HepG2 (cell line): Measurements from ENCODE around the gene TRIM31. TPM values are rescaled to one million over a fixed set of nuclear protein-coding genes. Genes with fewer than 3 reads are reported as not detected.

Experiments
- ATAC-seq: fragments of 200-7000 bp; cut with Tn5 transposase; 3 replicates; pipeline ENCODE4 v1.9.1; 2020; ENCODE audit warnings: mild to moderate bottlenecking, moderate library complexity
- BruUV-seq: library from RNA; stranded (reverse); fragments of 400-500 nt; replicated peaks from 2 replicates; lab custom pipeline; 2021; lab: Mats Ljungman, UMichigan
- CTCF ChIA-PET: fragments of 300-600 bp; formaldehyde crosslinking; extraction: SDS; loops from one replicate; lab custom pipeline; 2021; ENCODE audit warnings: low total read pairs, inconsistent platforms, low intra/inter-chr PET ratio; lab: Yijun Ruan, JAX
- POLR2A ChIA-PET: fragments of 350-600 bp; sonication (Branson Sonifier 250); formaldehyde crosslinking; loops from one replicate; lab custom pipeline; 2020; ENCODE audit warnings: antibody characterized with exemption, inconsistent platforms; lab: Yijun Ruan, JAX
- DNase-seq: peaks from one replicate; pipeline ENCODE4 v3.0.0-alpha.2; 2015; ENCODE audit warnings: low spot score
- FAIRE-seq: peaks from 3 replicates; lab custom pipeline; 2011; peaks lifted over from hg19 to GRCh38; lab: Jason Lieb, UNC
- H2AFZ ChIP-seq: one replicate; pipeline ENCODE4 v1.6.1; 2011; ENCODE audit warnings: low read length, inconsistent platforms
- H3K27ac ChIP-seq: fragments of 300-600 bp; 3 replicates; pipeline ENCODE4 v1.8.0; 2011; ENCODE audit warnings: mixed run types, mild to moderate bottlenecking, mixed read lengths, low read length, inconsistent platforms; ENCODE audit not compliant: insufficient read depth; ENCODE audit errors: extremely low read length
- H3K27me3 ChIP-seq, 2 experiments: fragments of 200-600 bp in 1 of 2; 2 replicates in 1 of 2; 3 replicates in 1 of 2; pipeline versions ENCODE4 v1.6.0 to v1.8.0; 2011; ENCODE audit warnings: low read length in 2 of 2, mild to moderate bottlenecking in 2 of 2, moderate library complexity in 2 of 2, inconsistent platforms in 1 of 2; ENCODE audit not compliant: insufficient read depth in 2 of 2, control insufficient read depth in 1 of 2
- H3K36me3 ChIP-seq, 2 experiments: fragments of 200-600 bp in 1 of 2; replicated peaks in 1 of 2; 2 replicates in 1 of 2; 3 replicates in 1 of 2; pipeline versions ENCODE4 v1.5.1 to v1.8.0; 2011; ENCODE audit warnings: low read length in 2 of 2, inconsistent platforms in 1 of 2; ENCODE audit not compliant: insufficient read depth in 2 of 2, control insufficient read depth in 1 of 2
- H3K4me1 ChIP-seq: 2 replicates; pipeline ENCODE4 v1.5.1; 2012; ENCODE audit warnings: low read length, inconsistent platforms; ENCODE audit not compliant: insufficient read depth
- H3K4me2 ChIP-seq: 2 replicates; pipeline ENCODE4 v1.6.0; 2011; ENCODE audit warnings: low read depth, low read length, inconsistent platforms
- H3K4me3 ChIP-seq, 3 experiments: fragments of 200-600 bp in 1 of 3; sonication (generic), shearing (Covaris generic) in 1 of 3; replicated peaks in 1 of 3; 2 replicates each; pipeline ENCODE4 v1.5.1; 2011 to 2016; ENCODE audit warnings: low read length in 3 of 3, inconsistent platforms in 2 of 3, low read depth in 2 of 3, mild to moderate bottlenecking in 2 of 3, control low read depth in 1 of 3, mixed read lengths in 1 of 3; ENCODE audit not compliant: insufficient read depth in 1 of 3
- H3K79me2 ChIP-seq: one replicate; pipeline ENCODE4 v1.6.1; 2011; ENCODE audit warnings: low read length, inconsistent platforms; ENCODE audit not compliant: insufficient read depth
- H3K9ac ChIP-seq: 2 replicates; pipeline ENCODE4 v1.6.0; 2011; ENCODE audit warnings: mild to moderate bottlenecking, low read depth, low read length, inconsistent platforms; ENCODE audit not compliant: insufficient read depth
- H3K9me3 ChIP-seq: 2 replicates; pipeline ENCODE4 v1.5.1; 2012; ENCODE audit warnings: mild to moderate bottlenecking, low read length
- H4K20me1 ChIP-seq: 2 replicates; pipeline ENCODE4 v1.6.0; 2011; ENCODE audit warnings: inconsistent platforms, mild to moderate bottlenecking, low read length, moderate library complexity; ENCODE audit not compliant: insufficient read depth
- CBFB ChIP-seq: sonication (generic); formaldehyde crosslinking; IDR thresholded peaks from 2 replicates; pipeline ENCODE4 v1.4.0; 2020; ENCODE audit warnings: missing genetic modification reagents
- GPN1 ChIP-seq: sonication (generic); formaldehyde crosslinking; IDR thresholded peaks from 2 replicates; pipeline ENCODE4 v1.5.1; 2020; ENCODE audit warnings: missing genetic modification reagents, borderline replicate concordance
- HNRNPK ChIP-seq: fragments of 200-400 bp; formaldehyde crosslinking; IDR thresholded peaks from 2 replicates; pipeline ENCODE4 v1.6.1; 2018; ENCODE audit warnings: low read length, low read depth, moderate library complexity, mild to moderate bottlenecking; ENCODE audit not compliant: poor library complexity, severe bottlenecking
- HNRNPL ChIP-seq: fragments of 200-400 bp; formaldehyde crosslinking; IDR thresholded peaks from 2 replicates; pipeline ENCODE4 v1.6.1; 2017; ENCODE audit warnings: mild to moderate bottlenecking, low read depth, low read length
- HNRNPLL ChIP-seq: fragments of 200-400 bp; formaldehyde crosslinking; IDR thresholded peaks from 2 replicates; pipeline ENCODE4 v1.6.1; 2017; ENCODE audit warnings: mild to moderate bottlenecking, low read depth, low read length; ENCODE audit not compliant: poor library complexity, severe bottlenecking
- IRX3 ChIP-seq: sonication (generic); formaldehyde crosslinking; IDR thresholded peaks from 2 replicates; pipeline ENCODE4 v1.8.1; 2023; ENCODE audit warnings: mild to moderate bottlenecking, low read depth, missing genetic modification reagents, borderline replicate concordance
- PHF21A ChIP-seq: sonication (generic); formaldehyde crosslinking; IDR thresholded peaks from 2 replicates; pipeline ENCODE4 v1.5.0; 2020; ENCODE audit warnings: mild to moderate bottlenecking, missing genetic modification reagents
- TEAD3 ChIP-seq: optimal IDR thresholded peaks from 2 replicates; pipeline ENCODE3; 2016; ENCODE audit warnings: borderline replicate concordance
- ZNF17 ChIP-seq: sonication (generic); formaldehyde crosslinking; IDR thresholded peaks from 2 replicates; pipeline ENCODE4 v1.5.0; 2020; ENCODE audit warnings: mild to moderate bottlenecking, missing genetic modification reagents
- ZNF30 ChIP-seq: sonication (generic); formaldehyde crosslinking; IDR thresholded peaks from 2 replicates; pipeline ENCODE4 v1.5.0; 2020; ENCODE audit warnings: mild to moderate bottlenecking, missing genetic modification reagents
- ZNF567 ChIP-seq: sonication (generic); formaldehyde crosslinking; IDR thresholded peaks from 2 replicates; pipeline ENCODE4 v1.8.1; 2023; ENCODE audit warnings: mild to moderate bottlenecking, missing genetic modification reagents, borderline replicate concordance
- WGBS: methylation state at CpG from one replicate; pipeline ENCODE4 v1.1.6; 2017; ENCODE audit warnings: low lambda C conversion rate; 5-methylcytosine and 5-hydroxymethylcytosine counted together
- in situ Hi-C: cut with HindIII; loops from 2 replicates; pipeline ENCODE4 v1.10.0; 2017; ENCODE audit warnings: low pct_unique_long_range_greater_than_20kb; ENCODE audit not compliant: extremely low pct_ligation_motif_present
- intact Hi-C: fragments of 100-400 bp; cut with micrococcal nuclease; formaldehyde crosslinking; loops from one replicate; pipeline ENCODE4 v1.10.0; 2022; ENCODE audit not compliant: unreplicated experiment
- polyA plus RNA-seq, 8 experiments: library from polyadenylated mRNA; depleted of rRNA in 3 of 8; stranded (reverse) in 7 of 8; unstranded in 1 of 8; fragments of >200 nt; fragmentation: Illumina TruSeq in 4 of 8; extraction: Trizol in 4 of 8; gene quantifications; 2 replicates each; pipeline versions ENCODE4 v1.2.1 to v1.2.3, GENCODE V29; 2011 to 2016; ENCODE audit warnings: low read depth in 4 of 8, missing spikeins in 1 of 8, mixed read lengths in 1 of 8; ENCODE audit not compliant: insufficient read depth in 1 of 8
- total RNA-seq, 5 experiments: library from RNA; depleted of rRNA; stranded (reverse); fragments of >200 nt; fragmentation: Illumina TruSeq; extraction: Trizol; gene quantifications; 2 replicates each; pipeline ENCODE4 v1.2.3, GENCODE V29; 2016; ENCODE audit warnings: low read depth in 1 of 5
- TF ChIP-seq, protein P1 (sequence below): sonication (generic); formaldehyde crosslinking; IDR thresholded peaks from 2 replicates; pipeline ENCODE4 v1.5.0; 2020; ENCODE audit warnings: mild to moderate bottlenecking, missing genetic modification reagents

TRIM31 gene
- total and polyA plus RNA-seq, 2 of the 13 experiments (the other 11 are each of a cell fraction or from before 2014, with no cell fraction given), result 0.13 to 0.51 TPM

DNA sequence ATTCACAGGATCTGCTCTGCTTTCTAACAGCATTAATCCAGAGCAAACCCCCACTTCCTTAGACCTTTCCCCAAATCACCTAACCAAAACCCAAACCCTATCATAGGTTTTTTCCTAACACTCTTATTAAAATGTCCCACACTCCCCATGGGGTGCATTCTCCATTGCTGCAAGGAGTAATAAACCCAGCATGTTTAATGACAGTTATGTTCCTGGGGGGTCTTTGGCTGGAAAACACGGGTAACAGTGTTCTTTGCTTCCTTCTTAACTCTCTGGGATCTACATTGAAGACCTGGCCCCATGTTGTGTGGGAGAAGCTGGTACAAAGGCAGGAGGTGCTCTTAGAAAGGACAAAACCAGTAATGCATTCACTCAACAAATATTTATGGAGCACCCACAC is 16.1 kb downstream of the TRIM31 start:
- FAIRE-seq (no peak), ATAC-seq (no peak), DNase-seq (no peak)
- H3K27me3 ChIP-seq, result peaks cover 0 to 9% of the 10 kb centered on the region in 2 experiments; a peak in 1 of 5 replicates
- no TSS peak for BruUV-seq
- H3K4me2 ChIP-seq, result no peak overlapping the region
- H3K9me3 ChIP-seq, result no peaks in the 10 kb centered on the region
- H3K4me3 ChIP-seq, result no peak overlapping the region
- H4K20me1 ChIP-seq, result no peaks in the 10 kb centered on the region
- ChIA-PET POLR2A (interaction anchor here (0.6 to 1.6 kb wide), 2 partner anchors 31 to 110 kb away, joined by 3 to 6 read pairs; no protein-coding TSS in a partner anchor), CTCF (no interaction called here)
- intact Hi-C loops, result no loop called here
- no peak overlapping the region for H3K9ac ChIP-seq
- TF ChIP-seq HNRNPLL, result no peak
- TF ChIP-seq CBFB, result no peak
- TF ChIP-seq, protein P1, sequence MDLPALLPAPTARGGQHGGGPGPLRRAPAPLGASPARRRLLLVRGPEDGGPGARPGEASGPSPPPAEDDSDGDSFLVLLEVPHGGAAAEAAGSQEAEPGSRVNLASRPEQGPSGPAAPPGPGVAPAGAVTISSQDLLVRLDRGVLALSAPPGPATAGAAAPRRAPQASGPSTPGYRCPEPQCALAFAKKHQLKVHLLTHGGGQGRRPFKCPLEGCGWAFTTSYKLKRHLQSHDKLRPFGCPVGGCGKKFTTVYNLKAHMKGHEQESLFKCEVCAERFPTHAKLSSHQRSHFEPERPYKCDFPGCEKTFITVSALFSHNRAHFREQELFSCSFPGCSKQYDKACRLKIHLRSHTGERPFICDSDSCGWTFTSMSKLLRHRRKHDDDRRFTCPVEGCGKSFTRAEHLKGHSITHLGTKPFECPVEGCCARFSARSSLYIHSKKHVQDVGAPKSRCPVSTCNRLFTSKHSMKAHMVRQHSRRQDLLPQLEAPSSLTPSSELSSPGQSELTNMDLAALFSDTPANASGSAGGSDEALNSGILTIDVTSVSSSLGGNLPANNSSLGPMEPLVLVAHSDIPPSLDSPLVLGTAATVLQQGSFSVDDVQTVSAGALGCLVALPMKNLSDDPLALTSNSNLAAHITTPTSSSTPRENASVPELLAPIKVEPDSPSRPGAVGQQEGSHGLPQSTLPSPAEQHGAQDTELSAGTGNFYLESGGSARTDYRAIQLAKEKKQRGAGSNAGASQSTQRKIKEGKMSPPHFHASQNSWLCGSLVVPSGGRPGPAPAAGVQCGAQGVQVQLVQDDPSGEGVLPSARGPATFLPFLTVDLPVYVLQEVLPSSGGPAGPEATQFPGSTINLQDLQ (CRISPR knock-in tag), result no peak
- no peak for TF ChIP-seq TEAD3 (CRISPR knock-in tag)
- no peak for TF ChIP-seq ZNF30 (CRISPR knock-in tag)
- no peak for TF ChIP-seq GPN1 (CRISPR knock-in tag)
- TF ChIP-seq ZNF567 (CRISPR knock-in tag), result no peak
- TF ChIP-seq IRX3 (CRISPR knock-in tag), result no peak
- no peak for TF ChIP-seq ZNF17 (CRISPR knock-in tag)
- TF ChIP-seq PHF21A, result no peak
- TF ChIP-seq HNRNPK, result no peak
- TF ChIP-seq HNRNPL, result no peak
- peaks cover 4% of the 10 kb centered on the region for H3K79me2 ChIP-seq
- no peaks in the 10 kb centered on the region for H3K36me3 ChIP-seq
- in situ Hi-C loops, result no loop called here
- 12% methylated on average over 1 of the region's 1 CpG for WGBS
- peaks cover 90% of the 10 kb centered on the region for H3K4me1 ChIP-seq
- no peak overlapping the region for H3K27ac ChIP-seq
- H2AFZ ChIP-seq, result no peak overlapping the region
